22Rv1 (cell line): ENCODE results near the gene SYNPR.

Experiments
- H3K27ac ChIP-seq: fragments of 450-650 bp; 2 replicates; pipeline ENCODE4 v1.5.1; 2017
- CTCF ChIP-seq: fragments of 450-650 bp; IDR thresholded peaks from 2 replicates; pipeline ENCODE4 v1.5.1; 2017; ENCODE audit warnings: mild to moderate bottlenecking
- ZFX ChIP-seq: fragments of 450-650 bp; IDR thresholded peaks from 2 replicates; pipeline ENCODE4 v1.6.1; 2017; ENCODE audit warnings: antibody characterized with exemption, borderline replicate concordance

The SYNPR gene

GRCh38 chr3:63351159-63352007 is 73.3 kb downstream of the SYNPR start:
- H3K27ac ChIP-seq, result no peak overlapping the region
- TF ChIP-seq CTCF, result peak; percentile 85
- no peak for TF ChIP-seq ZFX

GRCh38 chr3:63352008-63352279 is 73.8 kb downstream of the SYNPR start:
- no peak for TF ChIP-seq ZFX
- no peak for TF ChIP-seq CTCF
- H3K27ac ChIP-seq, result no peak overlapping the region

- H3K27ac ChIP-seq, result no peak overlapping the region
- TF ChIP-seq ZFX (no peak), CTCF (no peak)
Observed at GRCh38 chr3:63353383-63353782, 75.3 kb downstream of the SYNPR start.

GRCh38 chr3:63354160-63354559 is 76.1 kb downstream of the SYNPR start:
- no peak for TF ChIP-seq CTCF
- TF ChIP-seq ZFX, result no peak
- no peak overlapping the region for H3K27ac ChIP-seq

GRCh38 chr3:63355809-63356208 is 77.7 kb downstream of the SYNPR start:
- TF ChIP-seq CTCF (no peak), ZFX (no peak)
- H3K27ac ChIP-seq, result no peak overlapping the region

GRCh38 chr3:63364495-63364894 is 86.4 kb downstream of the SYNPR start:
- TF ChIP-seq ZFX (no peak), CTCF (no peak)
- H3K27ac ChIP-seq, result no peak overlapping the region

- no peak overlapping the region for H3K27ac ChIP-seq
- TF ChIP-seq ZFX, result no peak
- peak; percentile 57 for TF ChIP-seq CTCF
Observed at GRCh38 chr3:63364910-63365309, 86.8 kb downstream of the SYNPR start.
